Posterior vena cava (tissue), 2 donors: ENCODE measurements around the gene KRT72. TPM values are rescaled to one million over a fixed set of nuclear protein-coding genes. Genes with fewer than 3 reads are reported as not detected.

Experiments used
- DNase-seq: peaks from one replicate; pipeline ENCODE4 v3.0.0-alpha.2; 2020; ENCODE audit warnings: low spot score
- intact Hi-C, 2 donors: fragments of 100-400 bp; cut with DNase I; formaldehyde crosslinking; loops; one replicate each; pipeline versions ENCODE4 v1.14.1 to v1.14.2; 2022 to 2023
- total RNA-seq, 2 donors: library from RNA; stranded (reverse); fragmentation: NEBNext Ultra II Directional; extraction: Animal tissue kit (Norgen Biotek cat#: 25700); gene quantifications; one replicate each; pipeline ENCODE4 v1.2.1, GENCODE V29; 2021
- donor health status: DM: yes; HTN: yes; CAD: no.
- donor health status: DM: yes; HTN: yes; CAD: no.

KRT72 gene
- total RNA-seq, 2 donors from 2014 or later: not detected

- intact Hi-C loops: loop anchor here in 1 of 2 donors (5.0 to 10.0 kb wide), 2 partner anchors 93 to 405 kb away; no protein-coding TSS in a partner anchor
These were observed 41.3 kb downstream of the KRT72 start for GRCh38 chr12:52559979-52560378.

GRCh38 chr12:52558781-52559445, 42.4 kb downstream of the KRT72 start:
- intact Hi-C loops: loop anchor here in 1 of 2 donors (5.0 kb wide), 1 partner anchor 92 kb away; no protein-coding TSS in a partner anchor
- DNase-seq: no peak

More at GRCh38 chr12:52559979-52560378, 41.3 kb downstream of the KRT72 start:
- no peak for DNase-seq

GRCh38 chr12:52557476-52557875, 43.8 kb downstream of the KRT72 start:
- intact Hi-C loops: loop anchor here in 1 of 2 donors (5.0 kb wide), 1 partner anchor 90 kb away; no protein-coding TSS in a partner anchor
- no peak for DNase-seq

- no peak for DNase-seq
- intact Hi-C loops: loop anchor here in 1 of 2 donors (5.0 kb wide), 1 partner anchor 88 kb away; no protein-coding TSS in a partner anchor
These were observed 45.7 kb downstream of the KRT72 start for GRCh38 chr12:52555577-52555976.

GRCh38 chr12:52552681-52553195, 48.5 kb downstream of the KRT72 start, which contains the start of gene KRT71:
KRT71 (minus strand) TSS chr12:52553145; CDS start chr12:52553077, 68 bp downstream.
- DNase-seq: no peak
- intact Hi-C loops: no loop called here

GRCh38 chr12:52552055-52552454, 49.2 kb downstream of the KRT72 start:
- no peak for DNase-seq
- intact Hi-C loops: no loop called here

- intact Hi-C loops: no loop called here
- DNase-seq: no peak
These were observed 49.9 kb downstream of the KRT72 start for GRCh38 chr12:52551216-52551865.

- no peak for DNase-seq
- intact Hi-C loops: no loop called here
These were observed 55.1 kb downstream of the KRT72 start for GRCh38 chr12:52546126-52546525.

GRCh38 chr12:52543985-52544883, 57.0 kb downstream of the KRT72 start:
- intact Hi-C loops: no loop called here
- no peak for DNase-seq

- DNase-seq: no peak
- intact Hi-C loops: no loop called here
These were observed 58.4 kb downstream of the KRT72 start for GRCh38 chr12:52542785-52543318.

GRCh38 chr12:52542157-52542556, 59.1 kb downstream of the KRT72 start:
- intact Hi-C loops: no loop called here
- DNase-seq: no peak

- DNase-seq: no peak
- intact Hi-C loops: no loop called here
These were observed 59.6 kb downstream of the KRT72 start for GRCh38 chr12:52541709-52542108.

GRCh38 chr12:52540531-52540930, 60.7 kb downstream of the KRT72 start:
- DNase-seq: no peak
- intact Hi-C loops: no loop called here

GRCh38 chr12:52539821-52540173, 61.5 kb downstream of the KRT72 start:
- DNase-seq: no peak
- intact Hi-C loops: no loop called here

- intact Hi-C loops: no loop called here
- no peak for DNase-seq
These were observed 62.0 kb downstream of the KRT72 start for GRCh38 chr12:52539083-52539820.

GRCh38 chr12:52537101-52537500, 64.2 kb downstream of the KRT72 start:
- no peak for DNase-seq
- intact Hi-C loops: no loop called here
